Uterus (tissue), 2 donors: ENCODE results near the gene ARHGEF7.

Source experiments
- CTCF ChIP-seq, 4 experiments: fragments of 200-600 bp in 2 of 4; fragments of 450-650 bp in 2 of 4; sonication (generic) in 2 of 4; IDR thresholded peaks; one replicate each; pipeline ENCODE4 v1.5.1; 2016 to 2019; ENCODE audit warnings: antibody characterized with exemption in 4 of 4, mild to moderate bottlenecking in 2 of 4, moderate library complexity in 1 of 4
- POLR2A ChIP-seq, 2 donors: fragments of 450-650 bp; IDR thresholded peaks; one replicate each; pipeline ENCODE4 v1.6.1; 2016; ENCODE audit warnings: antibody characterized with exemption in 2 of 2, mild to moderate bottlenecking in 1 of 2, moderate library complexity in 1 of 2

DNA sequence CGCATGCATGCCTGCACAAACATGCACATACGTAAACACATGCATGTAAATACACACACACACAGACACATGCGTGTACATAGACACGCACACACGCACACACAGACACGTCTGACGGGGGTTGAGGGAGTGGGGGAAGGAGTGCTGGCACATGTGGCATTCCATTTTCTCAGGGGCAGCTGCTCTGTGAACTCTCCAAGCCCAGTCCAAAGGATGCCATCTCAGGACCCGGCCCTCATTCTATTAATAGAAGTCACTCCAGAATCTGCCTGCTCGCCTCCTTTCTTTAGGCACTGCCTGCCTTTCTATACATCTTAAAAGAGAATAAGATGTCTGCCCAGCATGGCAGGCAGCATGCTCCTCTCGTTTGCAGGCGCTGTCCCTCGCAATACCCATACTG lies 5.3 kb downstream of the ARHGEF7 start:
- TF ChIP-seq CTCF (IDR thresholded peaks at IDR 0.05) (no peak), POLR2A (IDR thresholded peaks at IDR 0.05) (no peak)
